ENCODE data around the gene SLC12A6.

Gene SLC12A6

GRCh38 chr15:34182942-34183341 is 154.6 kb downstream of the SLC12A6 start:
- TF ChIP-seq CTCF (IDR thresholded peaks at IDR 0.05): no peak
